T-helper 2 cell treated with Interferon-gamma antibody and Interleukin-4, amounts not matched to agents 5 μg/mL and 100 μg/mL, for 36 hours (primary cell): ENCODE results near the gene WNK1.
"Not testable (repeated sequence)": the region's sequence is repeated elsewhere in the genome, so short reads cannot be mapped to it uniquely, and the experiment has no call there.

ENCODE experiments used
- DNase-seq: peaks from one replicate; pipeline ENCODE4 v3.0.0; 2021; ENCODE audit warnings: low spot score
- H3K27ac Mint-ChIP-seq: one replicate; pipeline ENCODE4 v1.8.0; 2021; ENCODE audit warnings: mild to moderate bottlenecking, mixed read lengths
- H3K27me3 Mint-ChIP-seq: one replicate; pipeline ENCODE4 v1.8.0; 2021; ENCODE audit warnings: low read depth, mixed read lengths
- H3K36me3 Mint-ChIP-seq: one replicate; pipeline ENCODE4 v1.8.0; 2021; ENCODE audit warnings: low read depth, mixed read lengths
- H3K4me1 Mint-ChIP-seq: one replicate; pipeline ENCODE4 v1.8.0; 2021; ENCODE audit warnings: low read depth, mixed read lengths
- H3K4me3 Mint-ChIP-seq: one replicate; pipeline ENCODE4 v1.8.0; 2022; ENCODE audit warnings: mild to moderate bottlenecking, moderate library complexity, mixed read lengths
- H3K9me3 Mint-ChIP-seq: one replicate; pipeline ENCODE4 v1.8.0; 2021; ENCODE audit warnings: mixed read lengths

WNK1 gene

GRCh38 chr12:916712-917445, 164.5 kb downstream of the WNK1 start:
- no peak for DNase-seq
- Mint-ChIP-seq H3K27ac (peak overlapping the region; percentile 43), H3K27me3 (no peaks in the 10 kb centered on the region), H3K4me1 (peaks cover 17% of the 10 kb centered on the region), H3K36me3 (peaks cover 58% of the 10 kb centered on the region), H3K9me3 (no peaks in the 10 kb centered on the region), H3K4me3 (no peak overlapping the region)

GRCh38 chr12:920676-921075, 168.3 kb downstream of the WNK1 start:
- H3K27me3 Mint-ChIP-seq: no peaks in the 10 kb centered on the region
- DNase-seq: no peak
- no peaks in the 10 kb centered on the region for H3K9me3 Mint-ChIP-seq
- H3K4me1 Mint-ChIP-seq: peaks cover 4% of the 10 kb centered on the region
- no peak overlapping the region for H3K4me3 Mint-ChIP-seq
- H3K36me3 Mint-ChIP-seq: peaks cover 47% of the 10 kb centered on the region
- peak overlapping the region; percentile 27 for H3K27ac Mint-ChIP-seq

GRCh38 chr12:922285-922684, 169.9 kb downstream of the WNK1 start:
- no peaks in the 10 kb centered on the region for H3K9me3 Mint-ChIP-seq
- no peaks in the 10 kb centered on the region for H3K27me3 Mint-ChIP-seq
- DNase-seq: no peak
- H3K36me3 Mint-ChIP-seq: peaks cover 42% of the 10 kb centered on the region
- no peak overlapping the region for H3K4me3 Mint-ChIP-seq
- no peak overlapping the region for H3K27ac Mint-ChIP-seq
- H3K4me1 Mint-ChIP-seq: no peaks in the 10 kb centered on the region

- Mint-ChIP-seq H3K4me1 (no peaks in the 10 kb centered on the region), H3K27ac (peak overlapping the region; percentile 21), H3K4me3 (no peak overlapping the region), H3K9me3 (no peaks in the 10 kb centered on the region), H3K27me3 (no peaks in the 10 kb centered on the region), H3K36me3 (peaks cover 42% of the 10 kb centered on the region)
- DNase-seq: no peak
Observed at GRCh38 chr12:926641-927040, 174.3 kb downstream of the WNK1 start.

- H3K4me3 Mint-ChIP-seq: no peak overlapping the region
- peaks cover 2% of the 10 kb centered on the region for H3K4me1 Mint-ChIP-seq
- H3K9me3 Mint-ChIP-seq: no peaks in the 10 kb centered on the region
- no peak for DNase-seq
- H3K36me3 Mint-ChIP-seq: peaks cover 32% of the 10 kb centered on the region
- no peaks in the 10 kb centered on the region for H3K27me3 Mint-ChIP-seq
- H3K27ac Mint-ChIP-seq: no peak overlapping the region
Observed at GRCh38 chr12:931060-931459, 178.7 kb downstream of the WNK1 start.

GRCh38 chr12:931591-931990, 179.2 kb downstream of the WNK1 start:
- Mint-ChIP-seq H3K27me3 (no peaks in the 10 kb centered on the region), H3K27ac (no peak overlapping the region), H3K4me1 (peaks cover 2% of the 10 kb centered on the region), H3K9me3 (no peaks in the 10 kb centered on the region), H3K36me3 (peaks cover 29% of the 10 kb centered on the region), H3K4me3 (no peak overlapping the region)
- no peak for DNase-seq

GRCh38 chr12:935891-936290, 183.5 kb downstream of the WNK1 start:
- not testable (repeated sequence) for DNase-seq, H3K4me1 Mint-ChIP-seq, H3K9me3 Mint-ChIP-seq, H3K27ac Mint-ChIP-seq, H3K27me3 Mint-ChIP-seq, H3K4me3 Mint-ChIP-seq
- H3K36me3 Mint-ChIP-seq: peaks cover 34% of the 10 kb centered on the region

GRCh38 chr12:936377-937345, 184.3 kb downstream of the WNK1 start:
- Mint-ChIP-seq H3K27ac (no peak overlapping the region), H3K9me3 (no peaks in the 10 kb centered on the region), H3K4me1 (peaks cover 2% of the 10 kb centered on the region), H3K36me3 (peaks cover 33% of the 10 kb centered on the region), H3K4me3 (no peak overlapping the region), H3K27me3 (no peaks in the 10 kb centered on the region)
- DNase-seq: no peak

- Mint-ChIP-seq H3K27me3 (no peaks in the 10 kb centered on the region), H3K9me3 (no peaks in the 10 kb centered on the region), H3K4me1 (peaks cover 3% of the 10 kb centered on the region), H3K4me3 (no peak overlapping the region), H3K36me3 (peaks cover 39% of the 10 kb centered on the region), H3K27ac (no peak overlapping the region)
- DNase-seq: no peak
Observed at GRCh38 chr12:938810-939209, 186.4 kb downstream of the WNK1 start.

- Mint-ChIP-seq H3K9me3 (no peaks in the 10 kb centered on the region), H3K4me3 (no peak overlapping the region), H3K27me3 (no peaks in the 10 kb centered on the region), H3K27ac (no peak overlapping the region), H3K36me3 (peaks cover 50% of the 10 kb centered on the region), H3K4me1 (peaks cover 24% of the 10 kb centered on the region)
- no peak for DNase-seq
Observed at GRCh38 chr12:943051-943450, 190.7 kb downstream of the WNK1 start.

- no peak for DNase-seq
- no peaks in the 10 kb centered on the region for H3K9me3 Mint-ChIP-seq
- peak overlapping the region; percentile 15 for H3K4me3 Mint-ChIP-seq
- peaks cover 45% of the 10 kb centered on the region for H3K36me3 Mint-ChIP-seq
- peak overlapping the region; percentile 56 for H3K27ac Mint-ChIP-seq
- no peaks in the 10 kb centered on the region for H3K27me3 Mint-ChIP-seq
- peaks cover 29% of the 10 kb centered on the region for H3K4me1 Mint-ChIP-seq
Observed at GRCh38 chr12:944211-944610, 191.8 kb downstream of the WNK1 start.

- H3K27ac Mint-ChIP-seq: peak overlapping the region; percentile 66
- no peak for DNase-seq
- H3K36me3 Mint-ChIP-seq: peaks cover 28% of the 10 kb centered on the region
- H3K4me1 Mint-ChIP-seq: peaks cover 31% of the 10 kb centered on the region
- H3K9me3 Mint-ChIP-seq: no peaks in the 10 kb centered on the region
- no peaks in the 10 kb centered on the region for H3K27me3 Mint-ChIP-seq
- peak overlapping the region; percentile 7 for H3K4me3 Mint-ChIP-seq
Observed at GRCh38 chr12:946212-946611, 193.8 kb downstream of the WNK1 start.

GRCh38 chr12:946631-947030, 194.3 kb downstream of the WNK1 start:
- peaks cover 28% of the 10 kb centered on the region for H3K36me3 Mint-ChIP-seq
- DNase-seq: peak; percentile 4
- H3K4me1 Mint-ChIP-seq: peaks cover 35% of the 10 kb centered on the region
- H3K4me3 Mint-ChIP-seq: peak overlapping the region; percentile 7
- H3K27ac Mint-ChIP-seq: peak overlapping the region; percentile 66
- H3K27me3 Mint-ChIP-seq: no peaks in the 10 kb centered on the region
- H3K9me3 Mint-ChIP-seq: no peaks in the 10 kb centered on the region

- no peak for DNase-seq
- H3K4me1 Mint-ChIP-seq: peaks cover 35% of the 10 kb centered on the region
Observed at GRCh38 chr12:948238-948637, 195.9 kb downstream of the WNK1 start.

More at GRCh38 chr12:948238-948637, 195.9 kb downstream of the WNK1 start:
- Mint-ChIP-seq H3K9me3 (no peaks in the 10 kb centered on the region), H3K36me3 (peaks cover 21% of the 10 kb centered on the region), H3K27ac (peak overlapping the region; percentile 22), H3K4me3 (peak overlapping the region; percentile 94), H3K27me3 (no peaks in the 10 kb centered on the region)
